A549 (cell line): ENCODE data around the gene ZC3H12C.

Experiments
- BHLHE40 ChIP-seq: IDR thresholded peaks from 2 replicates; pipeline ENCODE4 v1.6.1; 2012; ENCODE audit warnings: low read depth, low read length, inconsistent platforms
- CEBPB ChIP-seq, 2 experiments: fragments of >200 bp in 1 of 2; sonication (Bioruptor Twin) in 1 of 2; formaldehyde crosslinking in 1 of 2; IDR thresholded peaks; 2 replicates each; pipeline ENCODE4 v1.6.1; 2012 to 2016
- CHD4 ChIP-seq: fragments of 200-600 bp; sonication (generic); IDR thresholded peaks from 2 replicates; pipeline ENCODE4 v1.6.1; 2016; ENCODE audit warnings: antibody characterized with exemption, mild to moderate bottlenecking, borderline replicate concordance
- CTCF ChIP-seq: fragments of >200 bp; sonication (Bioruptor Twin); formaldehyde crosslinking; IDR thresholded peaks from 3 replicates; pipeline ENCODE4 v1.5.1; 2016
- HEYL ChIP-seq: fragments of 250-450 bp; sonication (Bioruptor Pico); IDR thresholded peaks from 2 replicates; pipeline ENCODE4 v1.8.0; 2021; ENCODE audit warnings: mild to moderate bottlenecking, moderate library complexity
- MAX ChIP-seq: IDR thresholded peaks from 2 replicates; pipeline ENCODE4 v1.6.1; 2012
- PHF8 ChIP-seq: fragments of 200-600 bp; sonication (generic); IDR thresholded peaks from 2 replicates; pipeline ENCODE4 v1.6.1; 2016; ENCODE audit warnings: low read depth, mild to moderate bottlenecking, antibody characterized with exemption, moderate library complexity, borderline replicate concordance
- POLR2A ChIP-seq: IDR thresholded peaks from 2 replicates; pipeline ENCODE4 v1.6.1; 2012; ENCODE audit warnings: mild to moderate bottlenecking, low read length
- RARB ChIP-seq: fragments of 250-450 bp; sonication (Bioruptor Pico); IDR thresholded peaks from 2 replicates; pipeline ENCODE4 v1.8.0; 2021; ENCODE audit warnings: mild to moderate bottlenecking, moderate library complexity
- REST ChIP-seq: fragments of 200-600 bp; sonication (generic); IDR thresholded peaks from 2 replicates; pipeline ENCODE4 v1.6.1; 2016; ENCODE audit warnings: antibody characterized with exemption, mild to moderate bottlenecking, moderate library complexity
- RFX5 ChIP-seq: fragments of 450-650 bp; IDR thresholded peaks from 2 replicates; pipeline ENCODE4 v1.7.1; 2014; ENCODE audit warnings: antibody characterized with exemption, mild to moderate bottlenecking, moderate library complexity
- RNF2 ChIP-seq: fragments of 200-600 bp; sonication (generic); IDR thresholded peaks from 2 replicates; pipeline ENCODE4 v1.6.1; 2016; ENCODE audit warnings: low read depth, mild to moderate bottlenecking, antibody characterized with exemption, moderate library complexity, borderline replicate concordance
- TP53 ChIP-seq: fragments of 250-450 bp; sonication (Bioruptor Pico); IDR thresholded peaks from 2 replicates; pipeline ENCODE4 v1.5.0; 2021; ENCODE audit warnings: mild to moderate bottlenecking, moderate library complexity
- ZC3H11A ChIP-seq: fragments of 450-650 bp; IDR thresholded peaks from 2 replicates; pipeline ENCODE4 v1.6.1; 2014; ENCODE audit warnings: antibody characterized with exemption, mild to moderate bottlenecking

GRCh38 chr11:110199184-110199981 lies 106.2 kb downstream of the ZC3H12C start:
- no peak for TF ChIP-seq CTCF
- TF ChIP-seq POLR2A: no peak
- TF ChIP-seq HEYL (CRISPR knock-in tag): no peak
- peak in 1 of 2 experiments; percentile 56; a peak in 1 of 4 replicates for TF ChIP-seq CEBPB (IDR thresholded peaks at IDR 0.05)
- no peak for TF ChIP-seq ZC3H11A
- TF ChIP-seq REST: no peak
- no peak for TF ChIP-seq MAX
- no peak for TF ChIP-seq CHD4
- TF ChIP-seq RFX5: no peak
- TF ChIP-seq RARB (CRISPR knock-in tag): no peak
- no peak for TF ChIP-seq PHF8
- TF ChIP-seq BHLHE40: no peak
- TF ChIP-seq RNF2: no peak
- TF ChIP-seq TP53 (CRISPR knock-in tag): no peak
